ENCODE results near the gene WFDC5. TPM values are rescaled to one million over a fixed set of nuclear protein-coding genes. Genes with fewer than 3 reads are reported as not detected.

WFDC5 gene
- total RNA-seq, 4 donors from 2014 or later = not detected

- no peaks in the 10 kb centered on the region for H3K4me1 ChIP-seq
- no peaks in the 10 kb centered on the region for H3K36me3 ChIP-seq
- TF ChIP-seq EP300 (IDR thresholded peaks at IDR 0.05) = no peak
- no peak for TF ChIP-seq POLR2A (IDR thresholded peaks at IDR 0.05)
- TF ChIP-seq POLR2AphosphoS5 (IDR thresholded peaks at IDR 0.05) = no peak
- TF ChIP-seq CTCF (IDR thresholded peaks at IDR 0.05) = no peak
- no peak overlapping the region for H3K4me3 ChIP-seq
- H3K27me3 ChIP-seq = peaks cover 65% of the 10 kb centered on the region
- H3K9me3 ChIP-seq = no peaks in the 10 kb centered on the region
- 90% methylated on average over 2 to 3 of the region's 3 CpGs for WGBS, 2 donors (ENCODE audit: low coverage in 1 of 2)
- ATAC-seq = no peak
- H3K27ac ChIP-seq = no peak overlapping the region
These were observed 1.1 kb downstream of the WFDC5 start for GRCh38 chr20:45113865-45114264.

GRCh38 chr20:45112754-45113153 lies 2.2 kb downstream of the WFDC5 start:
- ATAC-seq = no peak
- Histone ChIP-seq H3K9me3 (no peaks in the 10 kb centered on the region), H3K36me3 (no peaks in the 10 kb centered on the region), H3K27ac (no peak overlapping the region), H3K4me3 (no peak overlapping the region), H3K27me3 (peaks cover 65% of the 10 kb centered on the region), H3K4me1 (no peaks in the 10 kb centered on the region)
- TF ChIP-seq POLR2A (IDR thresholded peaks at IDR 0.05) (no peak), EP300 (IDR thresholded peaks at IDR 0.05) (no peak), CTCF (IDR thresholded peaks at IDR 0.05) (no peak), POLR2AphosphoS5 (IDR thresholded peaks at IDR 0.05) (no peak)

GRCh38 chr20:45111799-45112471 lies 3.0 kb downstream of the WFDC5 start:
- H3K27me3 ChIP-seq = peaks cover 65% of the 10 kb centered on the region
- no peaks in the 10 kb centered on the region for H3K9me3 ChIP-seq
- no peaks in the 10 kb centered on the region for H3K36me3 ChIP-seq
- 44 to 49% methylated on average over 5 to 11 of the region's 17 CpGs for WGBS, 2 donors (ENCODE audit: low coverage in 1 of 2)
- H3K27ac ChIP-seq = no peak overlapping the region
- no peak for TF ChIP-seq POLR2A (IDR thresholded peaks at IDR 0.05)
- TF ChIP-seq POLR2AphosphoS5 (IDR thresholded peaks at IDR 0.05) = no peak
- peak in 1 of 4 experiments; percentile 48 for TF ChIP-seq CTCF (IDR thresholded peaks at IDR 0.05)
- TF ChIP-seq EP300 (IDR thresholded peaks at IDR 0.05) = no peak
- no peak overlapping the region for H3K4me3 ChIP-seq
- no peaks in the 10 kb centered on the region for H3K4me1 ChIP-seq
- ATAC-seq = no peak

- TF ChIP-seq EP300 (IDR thresholded peaks at IDR 0.05) (no peak), POLR2A (IDR thresholded peaks at IDR 0.05) (no peak), POLR2AphosphoS5 (IDR thresholded peaks at IDR 0.05) (no peak), CTCF (IDR thresholded peaks at IDR 0.05) (no peak)
- no peak overlapping the region for H3K27ac ChIP-seq
- H3K4me3 ChIP-seq = no peak overlapping the region
- no peaks in the 10 kb centered on the region for H3K9me3 ChIP-seq
- H3K4me1 ChIP-seq = no peaks in the 10 kb centered on the region
- no peaks in the 10 kb centered on the region for H3K36me3 ChIP-seq
- WGBS, 2 donors (ENCODE audit: low coverage in 1 of 2) = no CpG with 5 or more reads among the region's 11 CpGs
- H3K27me3 ChIP-seq = peaks cover 69% of the 10 kb centered on the region
- no peak for ATAC-seq
These were observed 3.7 kb downstream of the WFDC5 start for GRCh38 chr20:45111285-45111684.

GRCh38 chr20:45110301-45110700 lies 4.7 kb downstream of the WFDC5 start:
- WGBS, 2 donors (ENCODE audit: low coverage in 1 of 2) = 95% methylated on average over 8 of the region's 11 CpGs; no CpG with 5 or more reads in 1 of the 2 donors
- Histone ChIP-seq H3K4me1 (no peaks in the 10 kb centered on the region), H3K27me3 (peaks cover 71% of the 10 kb centered on the region), H3K27ac (no peak overlapping the region), H3K9me3 (no peaks in the 10 kb centered on the region), H3K4me3 (no peak overlapping the region), H3K36me3 (no peaks in the 10 kb centered on the region)
- TF ChIP-seq EP300 (IDR thresholded peaks at IDR 0.05) = no peak
- no peak for TF ChIP-seq POLR2AphosphoS5 (IDR thresholded peaks at IDR 0.05)
- TF ChIP-seq POLR2A (IDR thresholded peaks at IDR 0.05) = no peak
- no peak for TF ChIP-seq CTCF (IDR thresholded peaks at IDR 0.05)
- ATAC-seq = no peak

Measured in gastroesophageal sphincter (tissue), 4 donors.